GM18499 (cell line): ENCODE measurements around the gene GPAM.
"Not testable (repeated sequence)": the region's sequence is repeated elsewhere in the genome, so short reads cannot be mapped to it uniquely, and the experiment has no call there.

ENCODE experiments used
- ATAC-seq: cut with Tn5 transposase; IDR thresholded peaks from one replicate; pipeline ENCODE4 v1.9.1; 2021; ENCODE audit warnings: moderate number of reproducible peaks; ENCODE audit not compliant: insufficient read depth, unreplicated experiment

Gene GPAM

DNA sequence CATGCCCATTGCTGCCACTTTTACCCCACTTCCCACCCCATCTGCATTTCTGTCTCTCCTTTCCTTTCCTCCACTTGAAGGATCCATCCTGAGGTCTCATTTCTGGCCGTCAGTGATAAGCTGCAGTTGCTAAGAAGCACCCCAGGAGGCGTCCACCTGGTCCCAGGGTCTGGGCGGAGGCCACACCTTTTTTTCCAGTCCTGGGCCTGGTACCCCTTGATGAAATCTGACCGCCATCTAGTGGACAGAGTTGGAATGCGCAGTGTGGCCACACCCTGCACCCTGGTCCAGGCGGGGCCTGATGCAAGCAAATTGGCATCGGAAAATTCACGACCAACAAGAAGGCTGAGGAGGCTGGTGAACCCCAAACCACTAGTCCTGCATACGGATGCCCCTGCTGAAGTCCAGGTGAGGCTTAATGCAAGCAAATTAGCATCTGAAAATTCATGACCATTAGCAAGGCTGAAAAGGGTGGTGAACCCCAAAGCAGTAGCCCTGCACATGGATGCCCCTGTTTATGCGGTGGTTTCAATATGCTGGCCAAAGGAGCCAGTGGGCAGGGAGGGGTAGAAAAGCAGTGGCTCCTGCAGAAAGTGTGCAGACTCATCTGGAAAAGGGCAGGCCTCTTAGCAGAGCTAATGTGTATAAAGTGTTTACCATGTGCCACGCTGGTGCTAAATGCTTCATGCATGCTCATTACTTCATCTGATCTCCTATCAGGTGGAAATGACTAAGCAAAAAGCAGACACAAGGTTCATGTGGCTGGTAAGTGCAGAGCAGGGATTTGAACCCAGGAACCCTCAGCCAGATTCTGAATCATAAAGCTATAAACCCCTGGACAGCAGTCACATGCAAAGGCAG lies 43.2 kb downstream of the GPAM start:
- ATAC-seq = peak; percentile 81

GRCh38 chr10:112139176-112139575 lies 44.4 kb downstream of the GPAM start:
- ATAC-seq = no peak

- ATAC-seq = no peak
Measured at GRCh38 chr10:112137154-112137987, 46.2 kb downstream of the GPAM start.

DNA sequence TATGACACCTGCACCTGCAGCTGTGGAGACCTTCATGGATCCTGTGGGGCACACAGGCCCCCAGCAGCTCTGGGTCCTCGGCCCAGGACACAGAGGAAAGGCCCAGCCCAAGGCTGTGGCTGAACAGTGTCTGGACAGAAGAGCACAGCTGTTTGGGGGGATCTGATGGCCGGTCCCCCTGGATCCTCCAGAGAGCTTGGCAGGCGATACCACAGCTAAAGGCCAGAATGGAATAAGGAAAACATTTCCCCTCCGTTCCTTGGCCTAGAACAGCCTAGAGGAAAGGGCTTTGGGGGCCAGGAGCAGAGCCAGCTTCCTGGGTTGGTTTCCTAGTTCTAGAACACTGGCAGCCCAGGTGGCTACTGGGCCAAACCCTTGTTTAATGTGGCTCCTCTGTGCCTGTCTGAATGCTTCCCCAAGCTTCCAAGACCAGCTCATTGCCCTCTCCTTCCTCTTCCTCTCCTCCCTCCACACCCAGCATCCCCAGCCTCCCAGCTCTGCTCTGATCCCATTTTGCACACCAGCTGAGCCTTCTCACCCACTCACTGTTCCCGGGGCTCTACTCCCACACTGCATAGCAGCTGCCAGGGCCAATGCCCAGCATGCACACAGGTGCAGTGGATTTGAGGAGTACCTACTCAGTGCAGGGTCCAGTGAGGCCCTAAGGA lies 46.9 kb downstream of the GPAM start:
- no peak for ATAC-seq

- no peak for ATAC-seq
Measured at GRCh38 chr10:112135604-112136003, 48.0 kb downstream of the GPAM start.

DNA sequence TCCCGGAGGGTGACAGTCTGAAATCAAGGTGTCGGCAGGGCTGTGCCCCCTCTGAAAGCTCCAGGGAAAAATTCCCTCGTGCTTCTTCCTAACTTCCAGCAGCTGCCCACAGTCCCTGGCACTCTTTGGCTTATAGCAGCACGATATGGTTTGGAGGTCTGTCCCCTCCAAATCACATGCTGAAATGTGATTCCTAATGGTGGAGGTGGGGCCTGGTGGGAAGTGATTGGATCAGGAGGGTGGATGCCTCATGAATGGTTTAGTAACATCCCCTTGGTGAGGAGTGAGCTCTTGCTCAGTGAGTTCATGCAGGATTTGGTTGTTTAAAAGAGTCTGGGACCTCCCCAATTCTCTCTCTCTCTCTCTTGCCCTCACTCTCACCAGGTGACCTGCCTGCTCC lies 51.1 kb downstream of the GPAM start:
- ATAC-seq = no peak

DNA sequence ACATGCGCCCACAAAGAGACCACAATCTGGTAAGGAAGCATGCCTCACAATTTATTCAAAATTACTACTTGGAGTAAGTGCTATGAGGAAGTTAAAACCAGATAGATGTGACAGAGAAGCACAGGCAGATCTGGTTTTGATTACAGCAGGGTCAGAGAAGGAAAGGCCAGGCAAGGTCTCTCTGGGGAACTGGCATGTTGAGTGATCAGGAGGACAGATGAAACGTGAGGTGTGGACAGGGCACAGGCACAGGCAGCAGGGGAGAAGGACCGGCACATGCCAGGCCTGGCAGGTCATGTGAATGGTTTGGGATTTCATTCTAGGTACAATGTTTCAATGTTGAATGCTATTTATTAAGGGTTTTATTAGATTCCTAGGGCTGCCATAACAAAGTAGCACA lies 51.6 kb downstream of the GPAM start:
- no peak for ATAC-seq

DNA sequence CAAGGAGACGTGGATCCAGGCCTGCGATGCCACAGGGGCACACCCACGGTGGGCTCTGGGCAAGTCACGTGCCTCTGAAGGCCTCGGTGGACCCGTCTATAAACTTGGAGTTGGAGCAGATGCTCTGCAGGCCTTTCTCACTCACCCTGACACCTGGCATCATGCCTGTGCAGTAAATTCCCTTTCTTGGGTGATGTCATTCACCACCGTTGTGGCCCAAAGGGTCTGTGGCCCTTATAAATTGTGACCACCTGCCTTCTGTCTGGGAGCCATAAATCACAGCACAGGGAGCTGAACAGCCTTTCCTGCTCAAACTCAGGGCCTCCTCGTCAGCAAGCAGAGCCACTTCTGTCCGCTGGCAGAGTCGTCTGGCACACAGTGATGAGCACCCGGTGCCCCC lies 52.2 kb downstream of the GPAM start:
- no peak for ATAC-seq

DNA sequence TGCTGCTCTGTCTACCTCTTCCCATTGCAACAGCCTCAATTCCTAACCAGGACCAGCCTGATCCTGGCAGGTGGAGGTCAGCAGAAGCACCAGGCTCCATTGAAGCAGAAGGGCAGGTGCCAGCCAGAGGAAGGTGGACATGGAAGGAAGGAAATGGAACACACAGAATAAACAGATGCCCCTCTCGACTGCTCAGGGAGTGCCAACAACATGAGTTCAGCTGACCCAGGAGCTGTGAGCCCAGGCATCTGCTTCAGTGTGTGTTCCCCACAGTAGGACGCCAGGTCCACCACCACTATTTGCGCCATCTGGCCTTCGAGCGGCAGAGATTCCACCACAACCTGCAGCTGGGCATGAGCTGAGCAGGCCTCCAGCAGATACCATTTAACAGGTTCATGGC lies 56.7 kb downstream of the GPAM start:
- no peak for ATAC-seq

GRCh38 chr10:112126172-112126571 lies 57.4 kb downstream of the GPAM start:
- no peak for ATAC-seq

DNA sequence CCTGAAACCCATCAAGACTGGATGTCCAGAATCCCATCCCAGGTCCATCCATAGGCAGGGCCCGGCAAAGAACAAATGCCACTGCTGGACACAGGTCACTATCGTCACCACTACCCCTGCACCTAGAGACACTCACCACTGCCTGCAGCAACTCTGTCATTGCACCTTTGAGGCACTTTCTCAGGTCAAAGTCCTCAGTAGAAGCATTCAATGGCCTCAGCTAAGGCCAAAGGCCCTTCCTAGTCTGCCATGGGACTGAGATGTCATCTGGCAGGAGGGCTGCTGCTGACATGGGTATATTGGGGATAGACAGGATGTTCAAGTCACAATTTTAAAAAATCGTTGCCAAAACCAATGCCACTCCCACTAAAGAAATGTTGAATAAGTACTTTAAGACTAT lies 58.7 kb downstream of the GPAM start:
- ATAC-seq = no peak

- ATAC-seq = no peak
Measured at GRCh38 chr10:112122827-112123226, 60.7 kb downstream of the GPAM start.

DNA sequence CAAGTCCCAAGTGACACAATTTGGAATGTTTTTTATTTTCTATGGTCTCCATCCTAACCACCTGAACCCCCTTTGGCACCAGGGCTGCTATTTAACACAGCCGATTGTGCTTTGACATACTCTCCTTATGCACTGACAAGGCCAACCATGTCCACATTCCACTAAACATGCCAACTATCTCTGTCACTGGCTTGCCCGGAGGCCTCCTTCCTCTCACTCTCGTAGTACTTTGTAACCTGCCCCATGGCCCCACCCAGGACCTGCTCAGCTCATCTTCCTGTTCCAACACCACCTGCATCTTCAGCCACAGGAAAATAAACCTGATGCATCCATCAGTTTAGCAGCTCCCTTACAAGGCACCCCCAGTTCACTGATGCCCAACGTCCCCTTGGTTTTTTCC lies 63.1 kb downstream of the GPAM start:
- no peak for ATAC-seq

DNA sequence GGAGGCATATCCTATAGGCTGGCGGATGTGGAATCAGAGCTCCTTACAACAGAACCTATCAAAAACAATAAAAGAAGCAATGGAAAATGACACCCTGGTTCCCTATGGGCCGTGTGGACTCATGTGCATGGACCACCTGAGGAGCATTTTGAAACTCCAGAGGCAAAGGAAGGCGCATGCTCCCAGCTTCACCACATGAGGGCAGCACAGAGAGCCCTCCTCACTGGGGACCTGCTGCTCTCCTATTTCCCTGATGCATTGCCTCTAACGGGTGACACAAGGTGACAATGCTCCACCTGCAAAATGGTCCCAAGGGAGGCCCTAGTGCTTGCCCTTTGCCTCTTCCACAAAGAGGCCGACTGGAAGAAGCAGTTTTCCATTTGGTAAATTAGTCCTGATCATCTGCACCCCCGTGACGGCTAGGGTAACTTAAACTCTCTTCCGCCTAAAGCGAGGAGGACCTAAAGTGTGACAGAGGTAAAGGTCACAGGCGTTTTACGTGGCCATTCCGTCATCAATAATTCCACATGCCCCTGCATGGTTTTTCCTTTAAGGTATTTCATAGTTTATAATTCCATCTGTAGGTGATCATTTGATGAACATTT lies 67.7 kb downstream of the GPAM start:
- peak; percentile 63 for ATAC-seq

DNA sequence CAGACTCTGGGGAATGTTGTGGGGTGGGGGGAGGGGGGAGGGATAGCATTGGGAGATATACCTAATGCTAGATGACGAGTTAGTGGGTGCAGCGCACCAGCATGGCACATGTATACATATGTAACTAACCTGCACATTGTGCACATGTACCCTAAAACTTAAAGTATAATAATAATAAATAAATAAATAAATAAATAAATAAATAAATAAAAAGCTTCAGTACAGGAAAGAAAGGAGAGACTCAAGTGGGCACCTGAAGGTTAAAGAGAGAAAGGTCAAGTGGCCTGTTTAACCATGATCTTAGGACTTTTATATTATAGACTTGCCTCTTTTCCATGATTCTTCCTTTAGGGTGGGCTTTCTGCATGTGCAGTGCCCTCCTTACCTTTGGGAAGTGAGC lies 73.8 kb downstream of the GPAM start:
- not testable (repeated sequence) for ATAC-seq
